NB4 (cell line): ENCODE measurements around the gene THAP2.

ENCODE experiments used
- POLR2A ChIP-seq: IDR thresholded peaks from 2 replicates; pipeline ENCODE4 v1.6.1; 2011; ENCODE audit warnings: mild to moderate bottlenecking; ENCODE audit not compliant: insufficient read length; ENCODE audit errors: extremely low read depth
- TF ChIP-seq, protein P1 (sequence below): IDR thresholded peaks from one replicate; pipeline ENCODE4 v1.5.1; 2012; ENCODE audit warnings: low read depth, low read length
- TF ChIP-seq, protein P2 (sequence below): IDR thresholded peaks from 2 replicates; pipeline ENCODE4 v1.6.1; 2011; ENCODE audit warnings: low read depth, low read length

- TF ChIP-seq, protein P1, sequence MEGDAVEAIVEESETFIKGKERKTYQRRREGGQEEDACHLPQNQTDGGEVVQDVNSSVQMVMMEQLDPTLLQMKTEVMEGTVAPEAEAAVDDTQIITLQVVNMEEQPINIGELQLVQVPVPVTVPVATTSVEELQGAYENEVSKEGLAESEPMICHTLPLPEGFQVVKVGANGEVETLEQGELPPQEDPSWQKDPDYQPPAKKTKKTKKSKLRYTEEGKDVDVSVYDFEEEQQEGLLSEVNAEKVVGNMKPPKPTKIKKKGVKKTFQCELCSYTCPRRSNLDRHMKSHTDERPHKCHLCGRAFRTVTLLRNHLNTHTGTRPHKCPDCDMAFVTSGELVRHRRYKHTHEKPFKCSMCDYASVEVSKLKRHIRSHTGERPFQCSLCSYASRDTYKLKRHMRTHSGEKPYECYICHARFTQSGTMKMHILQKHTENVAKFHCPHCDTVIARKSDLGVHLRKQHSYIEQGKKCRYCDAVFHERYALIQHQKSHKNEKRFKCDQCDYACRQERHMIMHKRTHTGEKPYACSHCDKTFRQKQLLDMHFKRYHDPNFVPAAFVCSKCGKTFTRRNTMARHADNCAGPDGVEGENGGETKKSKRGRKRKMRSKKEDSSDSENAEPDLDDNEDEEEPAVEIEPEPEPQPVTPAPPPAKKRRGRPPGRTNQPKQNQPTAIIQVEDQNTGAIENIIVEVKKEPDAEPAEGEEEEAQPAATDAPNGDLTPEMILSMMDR = no peak
- no peak for TF ChIP-seq POLR2A
- TF ChIP-seq, protein P2, sequence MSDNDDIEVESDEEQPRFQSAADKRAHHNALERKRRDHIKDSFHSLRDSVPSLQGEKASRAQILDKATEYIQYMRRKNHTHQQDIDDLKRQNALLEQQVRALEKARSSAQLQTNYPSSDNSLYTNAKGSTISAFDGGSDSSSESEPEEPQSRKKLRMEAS = no peak
These were observed 40.8 kb downstream of the THAP2 start for GRCh38 chr12:71704920-71705319.
